MM.1S (cell line): Measurements from ENCODE around the gene SAXO1.

Source experiments
- DNase-seq: peaks from one replicate; pipeline ENCODE4 v3.0.0-alpha.2; 2015
- H2AFZ ChIP-seq: fragments of 300-600 bp; sonication (generic); 2 replicates; pipeline ENCODE4 v1.6.0; 2016; ENCODE audit warnings: antibody characterized with exemption, low read length
- H3F3A ChIP-seq: fragments of 300-600 bp; sonication (generic); 2 replicates; pipeline ENCODE4 v1.6.1; 2016; ENCODE audit warnings: mild to moderate bottlenecking, antibody characterized with exemption, low read length, moderate library complexity, mixed read lengths; ENCODE audit not compliant: insufficient read depth
- H3K27ac ChIP-seq: fragments of 300-600 bp; sonication (generic); 2 replicates; pipeline ENCODE4 v1.5.1; 2016; ENCODE audit warnings: mild to moderate bottlenecking, low read length
- H3K27me3 ChIP-seq: fragments of 300-600 bp; sonication (generic); replicated peaks from 2 replicates; pipeline ENCODE4 v1.6.0; 2016; ENCODE audit warnings: low read length; ENCODE audit not compliant: insufficient read depth
- H3K36me3 ChIP-seq: fragments of 300-600 bp; sonication (generic); replicated peaks from 2 replicates; pipeline ENCODE4 v1.6.1; 2016; ENCODE audit warnings: mild to moderate bottlenecking, low read length, mixed read lengths; ENCODE audit not compliant: insufficient read depth
- H3K4me1 ChIP-seq: fragments of 300-600 bp; sonication (generic); 2 replicates; pipeline ENCODE4 v1.6.1; 2016; ENCODE audit warnings: low read length, mixed read lengths
- H3K4me2 ChIP-seq: fragments of 300-600 bp; sonication (generic); 2 replicates; pipeline ENCODE4 v1.6.0; 2016; ENCODE audit warnings: low read depth, low read length
- H3K4me3 ChIP-seq: fragments of 300-600 bp; sonication (generic); 2 replicates; pipeline ENCODE4 v1.5.1; 2016; ENCODE audit warnings: low read length, mixed read lengths
- H3K79me2 ChIP-seq: fragments of 300-600 bp; sonication (generic); 2 replicates; pipeline ENCODE4 v1.6.1; 2016; ENCODE audit warnings: mixed run types, low read length, mixed read lengths
- H3K9ac ChIP-seq: fragments of 300-600 bp; sonication (generic); 2 replicates; pipeline ENCODE4 v1.6.1; 2016; ENCODE audit warnings: low read length, mixed read lengths
- H3K9me2 ChIP-seq: fragments of 300-600 bp; sonication (generic); replicated peaks from 2 replicates; pipeline ENCODE4 v1.6.1; 2016; ENCODE audit warnings: mild to moderate bottlenecking, low read length, mixed read lengths; ENCODE audit not compliant: insufficient read depth
- H3K9me3 ChIP-seq: fragments of 300-600 bp; sonication (generic); replicated peaks from 2 replicates; pipeline ENCODE4 v1.6.1; 2016; ENCODE audit warnings: mild to moderate bottlenecking, low read length, mixed read lengths; ENCODE audit not compliant: insufficient read depth
- H4K20me1 ChIP-seq: fragments of 300-600 bp; sonication (generic); 2 replicates; pipeline ENCODE4 v1.6.1; 2016; ENCODE audit warnings: mild to moderate bottlenecking, low read length, moderate library complexity, mixed read lengths; ENCODE audit not compliant: insufficient read depth
- EZH2 ChIP-seq: fragments of 300-600 bp; sonication (generic); optimal IDR thresholded peaks from 2 replicates; pipeline ENCODE3; 2017; ENCODE audit warnings: low read depth, mild to moderate bottlenecking, antibody characterized with exemption, low read length, mixed read lengths
- EZH2phosphoT487 ChIP-seq: fragments of 300-600 bp; sonication (generic); IDR thresholded peaks from 2 replicates; pipeline ENCODE4 v1.6.1; 2018; ENCODE audit warnings: antibody characterized with exemption, low read length
- TF ChIP-seq, protein P1 (sequence below): fragments of 300-600 bp; sonication (generic); IDR thresholded peaks from 2 replicates; pipeline ENCODE4 v1.5.1; 2016; ENCODE audit warnings: antibody characterized with exemption, low read length, mixed read lengths

Gene SAXO1

DNA sequence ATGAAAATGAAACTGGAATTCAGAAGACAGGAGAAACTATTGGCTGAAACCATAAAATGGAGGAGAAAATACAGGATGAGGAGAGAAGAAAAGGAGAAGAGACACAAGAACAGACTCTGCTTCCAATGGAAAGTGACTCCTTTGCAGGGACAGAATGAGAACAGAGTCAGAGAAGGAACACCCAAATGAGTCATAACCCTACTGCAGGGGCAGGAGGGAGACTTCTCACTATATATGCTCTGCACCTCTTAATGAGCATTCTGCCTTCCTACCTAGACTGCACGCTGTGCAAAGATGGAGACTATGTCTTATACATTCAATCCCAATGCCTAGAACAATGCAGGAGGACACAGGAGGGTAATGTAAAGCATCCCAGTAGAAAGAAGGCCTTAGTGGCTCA, 2.1 kb downstream of the SAXO1 start:
- no peak overlapping the region for H3K9ac ChIP-seq
- H3K9me3 ChIP-seq, result no peaks in the 10 kb centered on the region
- H3K79me2 ChIP-seq, result no peaks in the 10 kb centered on the region
- no peak overlapping the region for H3K27ac ChIP-seq
- H3K4me3 ChIP-seq, result no peak overlapping the region
- TF ChIP-seq EZH2phosphoT487 (no peak), EZH2 (no peak)
- TF ChIP-seq, protein P1, sequence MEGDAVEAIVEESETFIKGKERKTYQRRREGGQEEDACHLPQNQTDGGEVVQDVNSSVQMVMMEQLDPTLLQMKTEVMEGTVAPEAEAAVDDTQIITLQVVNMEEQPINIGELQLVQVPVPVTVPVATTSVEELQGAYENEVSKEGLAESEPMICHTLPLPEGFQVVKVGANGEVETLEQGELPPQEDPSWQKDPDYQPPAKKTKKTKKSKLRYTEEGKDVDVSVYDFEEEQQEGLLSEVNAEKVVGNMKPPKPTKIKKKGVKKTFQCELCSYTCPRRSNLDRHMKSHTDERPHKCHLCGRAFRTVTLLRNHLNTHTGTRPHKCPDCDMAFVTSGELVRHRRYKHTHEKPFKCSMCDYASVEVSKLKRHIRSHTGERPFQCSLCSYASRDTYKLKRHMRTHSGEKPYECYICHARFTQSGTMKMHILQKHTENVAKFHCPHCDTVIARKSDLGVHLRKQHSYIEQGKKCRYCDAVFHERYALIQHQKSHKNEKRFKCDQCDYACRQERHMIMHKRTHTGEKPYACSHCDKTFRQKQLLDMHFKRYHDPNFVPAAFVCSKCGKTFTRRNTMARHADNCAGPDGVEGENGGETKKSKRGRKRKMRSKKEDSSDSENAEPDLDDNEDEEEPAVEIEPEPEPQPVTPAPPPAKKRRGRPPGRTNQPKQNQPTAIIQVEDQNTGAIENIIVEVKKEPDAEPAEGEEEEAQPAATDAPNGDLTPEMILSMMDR, result no peak
- no peak overlapping the region for H3K4me2 ChIP-seq
- H3F3A ChIP-seq, result no peaks in the 10 kb centered on the region
- H4K20me1 ChIP-seq, result no peaks in the 10 kb centered on the region
- H2AFZ ChIP-seq, result no peak overlapping the region
- no peak for DNase-seq
- no peaks in the 10 kb centered on the region for H3K9me2 ChIP-seq
- H3K27me3 ChIP-seq, result no peaks in the 10 kb centered on the region
- no peaks in the 10 kb centered on the region for H3K4me1 ChIP-seq
- H3K36me3 ChIP-seq, result no peaks in the 10 kb centered on the region

DNA sequence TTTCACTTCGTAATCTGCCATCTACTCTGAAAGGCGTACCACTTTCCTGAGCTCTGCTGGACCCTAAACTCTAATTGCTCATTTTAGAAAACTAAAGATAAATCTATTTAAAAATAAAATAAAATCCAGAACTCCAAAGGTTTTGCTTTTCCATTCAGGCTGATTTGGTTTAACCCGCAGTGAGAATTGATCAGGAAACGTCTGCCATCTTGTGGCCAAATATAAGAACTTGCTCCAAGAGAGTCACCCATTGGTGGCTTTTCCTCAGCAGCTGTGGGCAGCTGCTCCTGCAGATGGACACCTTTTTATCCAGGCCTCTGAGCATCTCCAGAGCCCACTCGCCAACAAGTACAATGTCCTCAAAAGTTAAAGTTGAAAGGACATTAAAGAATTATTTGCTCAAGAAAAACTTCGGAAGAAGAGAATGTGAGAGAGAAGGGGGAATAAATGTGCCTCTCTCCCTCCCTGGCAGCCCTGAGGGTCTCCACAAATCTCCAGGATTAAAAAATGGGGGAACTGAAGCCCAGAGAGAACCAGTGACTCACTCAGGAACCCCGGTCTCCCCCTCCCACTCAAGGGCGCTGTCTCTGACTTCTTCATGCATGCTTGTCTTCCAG, 4.1 kb downstream of the SAXO1 start:
- Histone ChIP-seq H3K27me3 (no peaks in the 10 kb centered on the region), H3K27ac (no peak overlapping the region), H3K9ac (no peak overlapping the region), H3K9me2 (no peaks in the 10 kb centered on the region), H3F3A (no peaks in the 10 kb centered on the region), H3K79me2 (no peaks in the 10 kb centered on the region), H4K20me1 (no peaks in the 10 kb centered on the region), H3K4me2 (no peak overlapping the region), H3K4me3 (no peak overlapping the region), H3K4me1 (no peaks in the 10 kb centered on the region), H3K36me3 (no peaks in the 10 kb centered on the region), H2AFZ (no peak overlapping the region), H3K9me3 (no peaks in the 10 kb centered on the region)
- no peak for TF ChIP-seq EZH2phosphoT487
- TF ChIP-seq, protein P1, result peak; percentile 39
- DNase-seq, result peak; percentile 42

DNA sequence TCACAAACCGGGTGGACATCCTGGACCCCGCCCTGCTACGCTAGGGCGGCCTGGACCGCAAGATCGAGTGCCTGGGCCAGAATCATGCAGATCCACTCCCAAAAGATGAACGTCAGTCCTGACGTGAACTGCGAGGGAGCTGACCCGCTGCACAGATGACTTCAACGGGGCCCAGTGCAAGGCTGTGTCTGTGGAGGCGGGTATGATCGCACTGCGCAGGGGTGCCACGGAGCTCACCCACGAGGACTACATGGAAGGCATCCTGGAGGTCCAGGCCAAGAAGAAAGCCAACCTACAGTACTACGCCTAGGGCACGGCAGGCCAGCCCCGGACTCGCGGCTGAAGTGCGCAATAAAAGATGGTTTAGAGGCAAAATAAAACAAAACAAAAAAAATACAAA, 5.2 kb downstream of the SAXO1 start:
- Histone ChIP-seq H3K27me3 (no peaks in the 10 kb centered on the region), H3K27ac (no peak overlapping the region), H3K4me3 (no peak overlapping the region), H2AFZ (no peak overlapping the region), H3K36me3 (no peaks in the 10 kb centered on the region), H3K4me1 (no peaks in the 10 kb centered on the region), H3K79me2 (no peaks in the 10 kb centered on the region), H3F3A (no peaks in the 10 kb centered on the region), H3K9me3 (no peaks in the 10 kb centered on the region), H3K9ac (no peak overlapping the region), H3K4me2 (no peak overlapping the region), H4K20me1 (no peaks in the 10 kb centered on the region), H3K9me2 (no peaks in the 10 kb centered on the region)
- TF ChIP-seq, protein P1, result no peak
- TF ChIP-seq EZH2phosphoT487, result no peak
- TF ChIP-seq EZH2, result no peak
- no peak for DNase-seq
